Right lobe of liver (tissue), 6 donors: ENCODE measurements around the gene PCDHGA5. TPM values are rescaled to one million over a fixed set of nuclear protein-coding genes. Genes with fewer than 3 reads are reported as not detected.
A peak's percentile ranks its signal among the peaks of the same experiment; 100 is the strongest.
"Not testable (repeated sequence)": the region's sequence is repeated elsewhere in the genome, so short reads cannot be mapped to it uniquely, and the experiment has no call there.

ENCODE experiments used
- ATAC-seq, 4 donors: fragments of 200-7000 bp; cut with Tn5 transposase; one replicate each; pipeline ENCODE4 v1.9.1; 2020; ENCODE audit warnings: mild to moderate bottlenecking in 4 of 4, moderate library complexity in 4 of 4
- DNase-seq, 3 donors: peaks; one replicate each; pipeline ENCODE4 v3.0.0-alpha.2; 2020
- H3K27ac ChIP-seq, 3 donors: fragments of 200-600 bp; one replicate each; pipeline ENCODE4 v1.8.0; 2022
- H3K27me3 ChIP-seq, 2 donors: fragments of 200-600 bp; one replicate each; pipeline ENCODE4 v1.8.0; 2022
- H3K36me3 ChIP-seq, 4 donors: fragments of 200-600 bp; sonication (generic) in 1 of 4; one replicate each; pipeline versions ENCODE4 v1.5.1 to v1.8.0; 2017 to 2022; ENCODE audit warnings: control low read depth in 1 of 4
- H3K4me1 ChIP-seq, 4 donors: fragments of 200-600 bp; sonication (generic) in 1 of 4; one replicate each; pipeline versions ENCODE4 v1.5.1 to v1.8.0; 2017 to 2022; ENCODE audit warnings: control low read depth in 1 of 4
- H3K4me3 ChIP-seq, 3 donors: fragments of 200-600 bp; one replicate each; pipeline ENCODE4 v1.8.0; 2022
- H3K9me3 ChIP-seq, 4 donors: fragments of 200-600 bp; sonication (generic) in 1 of 4; one replicate each; pipeline versions ENCODE4 v1.5.1 to v1.8.0; 2017 to 2022; ENCODE audit warnings: control low read depth in 1 of 4
- POLR2A ChIP-seq: fragments of 450-650 bp; IDR thresholded peaks from one replicate; pipeline ENCODE4 v1.6.1; 2017; ENCODE audit warnings: antibody characterized with exemption, mild to moderate bottlenecking
- WGBS: methylation state at CpG from one replicate; pipeline ENCODE4 v1.1.6; 2018; ENCODE audit warnings: low coverage, low lambda C conversion rate; ENCODE audit not compliant: insufficient coverage; ENCODE audit errors: missing lambda C conversion rate; 5-methylcytosine and 5-hydroxymethylcytosine counted together
- intact Hi-C, 2 donors: fragments of 100-400 bp; cut with DNase I; formaldehyde crosslinking; loops; one replicate each; pipeline versions ENCODE4 v1.11.2 to v1.14.1; 2022
- total RNA-seq, 6 experiments: library from RNA; depleted of rRNA in 2 of 6; stranded (reverse); fragments of >200 nt in 2 of 6; fragmentation: NEBNext Ultra II Directional in 3 of 6; extraction: Animal tissue kit (Norgen Biotek cat#: 25700) in 3 of 6; gene quantifications; one replicate each; pipeline versions ENCODE4 v1.1.0 to v1.2.4, GENCODE V29; 2016 to 2023
- TF ChIP-seq, protein P1 (sequence below), 4 donors: fragments of 200-600 bp in 3 of 4; fragments of 450-650 bp in 1 of 4; IDR thresholded peaks; one replicate each; pipeline versions ENCODE4 v1.5.1 to v1.8.0; 2016 to 2022; ENCODE audit warnings: antibody characterized with exemption in 4 of 4, mild to moderate bottlenecking in 2 of 4
- donor health status: DM: no; HTN: yes; CAD: no.
- donor health status: DM: no; HTN: no; CAD: no.
- donor health status: DM: no; HTN: no; CAD: no.
- donor health status: DM: no; HTN: yes; CAD: no.
- donor health status: DM: no; HTN: yes; CAD: no.

PCDHGA5 gene
- total RNA-seq, 6 experiments from 2014 or later = 0.32 to 1.2 (median 0.57) TPM

DNA sequence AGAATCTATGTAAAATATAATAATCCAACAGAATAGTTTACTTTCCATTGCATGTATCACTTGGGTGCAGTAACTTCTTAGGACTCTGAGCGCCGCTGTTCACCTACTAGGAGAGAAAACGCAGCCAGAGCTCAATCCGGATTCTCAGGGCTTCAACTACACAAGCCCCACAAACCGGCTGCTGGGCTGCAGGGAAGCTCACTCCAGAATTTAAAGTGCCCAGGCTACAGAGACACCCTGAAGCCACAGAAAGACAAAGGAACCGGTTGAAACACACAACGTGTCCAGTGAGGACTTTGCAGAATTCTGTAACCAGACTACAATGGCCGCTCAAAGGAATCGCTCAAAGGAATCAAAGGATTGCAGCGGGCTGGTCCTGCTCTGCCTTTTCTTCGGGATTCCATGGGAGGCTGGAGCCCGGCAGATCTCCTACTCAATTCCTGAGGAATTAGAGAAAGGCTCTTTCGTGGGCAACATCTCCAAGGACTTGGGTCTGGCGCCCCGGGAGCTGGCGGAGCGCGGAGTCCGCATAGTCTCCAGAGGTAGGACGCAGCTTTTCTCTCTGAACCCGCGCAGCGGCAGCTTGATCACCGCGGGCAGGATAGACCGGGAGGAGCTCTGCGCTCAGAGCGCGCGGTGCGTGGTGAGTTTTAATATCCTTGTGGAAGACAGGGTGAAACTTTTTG is 49.0 kb downstream of the PCDHGA5 start, which contains the start of gene PCDHGA10:
TSS of gene PCDHGA10 (plus strand) at position 134 of the 686 bp plus-strand sequence. CDS start at position 323, 189 bp downstream.
- peak in 2 of 3 donors; percentile 62 to 70 for DNase-seq
- intact Hi-C loops = loop anchor here in 1 of 2 donors (10.0 kb wide), 1 partner anchor 168 kb away; the partner anchor contains the start of gene PCDHB15
- Histone ChIP-seq H3K27ac (peak within 1 kb of the TSS in 2 of 3 donors; percentile 4 to 30), H3K36me3 (no peaks in the 10 kb centered on the region), H3K4me1 (no peaks in the 10 kb centered on the region), H3K4me3 (peak within 1 kb of the TSS; percentile 26 to 56 (median 45)), H3K27me3 (no peaks in the 10 kb centered on the region), H3K9me3 (peaks cover 0 to 16% (median 5%) of the 10 kb centered on the region in 4 donors)
- TF ChIP-seq, protein P1, sequence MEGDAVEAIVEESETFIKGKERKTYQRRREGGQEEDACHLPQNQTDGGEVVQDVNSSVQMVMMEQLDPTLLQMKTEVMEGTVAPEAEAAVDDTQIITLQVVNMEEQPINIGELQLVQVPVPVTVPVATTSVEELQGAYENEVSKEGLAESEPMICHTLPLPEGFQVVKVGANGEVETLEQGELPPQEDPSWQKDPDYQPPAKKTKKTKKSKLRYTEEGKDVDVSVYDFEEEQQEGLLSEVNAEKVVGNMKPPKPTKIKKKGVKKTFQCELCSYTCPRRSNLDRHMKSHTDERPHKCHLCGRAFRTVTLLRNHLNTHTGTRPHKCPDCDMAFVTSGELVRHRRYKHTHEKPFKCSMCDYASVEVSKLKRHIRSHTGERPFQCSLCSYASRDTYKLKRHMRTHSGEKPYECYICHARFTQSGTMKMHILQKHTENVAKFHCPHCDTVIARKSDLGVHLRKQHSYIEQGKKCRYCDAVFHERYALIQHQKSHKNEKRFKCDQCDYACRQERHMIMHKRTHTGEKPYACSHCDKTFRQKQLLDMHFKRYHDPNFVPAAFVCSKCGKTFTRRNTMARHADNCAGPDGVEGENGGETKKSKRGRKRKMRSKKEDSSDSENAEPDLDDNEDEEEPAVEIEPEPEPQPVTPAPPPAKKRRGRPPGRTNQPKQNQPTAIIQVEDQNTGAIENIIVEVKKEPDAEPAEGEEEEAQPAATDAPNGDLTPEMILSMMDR (IDR thresholded peaks at IDR 0.05) = peak; percentile 46 to 62 (median 52)
- no peak for TF ChIP-seq POLR2A
- ATAC-seq = peak; percentile 79 to 86 (median 85)
- WGBS = 9% methylated on average over 26 of the region's 31 CpGs

DNA sequence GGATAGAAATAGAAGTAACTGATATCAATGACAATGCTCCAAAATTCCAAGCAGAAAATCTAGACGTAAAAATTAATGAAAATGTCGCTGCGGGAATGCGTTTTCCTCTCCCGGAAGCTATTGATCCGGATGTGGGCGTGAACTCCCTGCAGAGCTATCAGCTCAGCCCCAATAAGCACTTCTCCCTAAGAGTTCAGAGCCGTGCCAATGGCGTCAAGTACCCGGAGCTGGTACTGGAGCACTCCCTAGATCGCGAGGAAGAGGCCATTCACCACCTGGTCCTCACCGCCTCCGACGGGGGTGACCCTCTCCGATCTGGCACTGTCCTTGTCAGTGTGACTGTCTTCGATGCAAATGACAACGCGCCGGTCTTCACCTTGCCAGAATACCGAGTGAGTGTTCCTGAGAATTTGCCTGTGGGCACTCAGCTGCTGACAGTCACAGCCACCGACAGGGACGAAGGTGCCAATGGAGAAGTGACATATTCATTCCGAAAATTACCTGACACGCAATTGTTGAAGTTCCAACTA is 49.6 kb downstream of the PCDHGA5 start:
- peaks cover 0 to 22% (median 6%) of the 10 kb centered on the region in 4 donors for H3K9me3 ChIP-seq
- peak overlapping the region in 1 of 3 donors; percentile 30 for H3K27ac ChIP-seq
- intact Hi-C loops = loop anchor here in 1 of 2 donors (10.0 kb wide), 1 partner anchor 169 kb away; the partner anchor contains the start of gene PCDHB15
- no peaks in the 10 kb centered on the region for H3K27me3 ChIP-seq
- H3K4me3 ChIP-seq = peak overlapping the region; percentile 26 to 56 (median 45)
- ATAC-seq = peak; percentile 39 to 72 (median 52)
- 17% methylated on average over 20 of the region's 25 CpGs for WGBS
- no peaks in the 10 kb centered on the region for H3K36me3 ChIP-seq
- H3K4me1 ChIP-seq = no peaks in the 10 kb centered on the region
- TF ChIP-seq POLR2A = peak; percentile 10
- TF ChIP-seq, protein P1 (IDR thresholded peaks at IDR 0.05) = no peak
- peak in 2 of 3 donors; percentile 41 to 49 for DNase-seq

DNA sequence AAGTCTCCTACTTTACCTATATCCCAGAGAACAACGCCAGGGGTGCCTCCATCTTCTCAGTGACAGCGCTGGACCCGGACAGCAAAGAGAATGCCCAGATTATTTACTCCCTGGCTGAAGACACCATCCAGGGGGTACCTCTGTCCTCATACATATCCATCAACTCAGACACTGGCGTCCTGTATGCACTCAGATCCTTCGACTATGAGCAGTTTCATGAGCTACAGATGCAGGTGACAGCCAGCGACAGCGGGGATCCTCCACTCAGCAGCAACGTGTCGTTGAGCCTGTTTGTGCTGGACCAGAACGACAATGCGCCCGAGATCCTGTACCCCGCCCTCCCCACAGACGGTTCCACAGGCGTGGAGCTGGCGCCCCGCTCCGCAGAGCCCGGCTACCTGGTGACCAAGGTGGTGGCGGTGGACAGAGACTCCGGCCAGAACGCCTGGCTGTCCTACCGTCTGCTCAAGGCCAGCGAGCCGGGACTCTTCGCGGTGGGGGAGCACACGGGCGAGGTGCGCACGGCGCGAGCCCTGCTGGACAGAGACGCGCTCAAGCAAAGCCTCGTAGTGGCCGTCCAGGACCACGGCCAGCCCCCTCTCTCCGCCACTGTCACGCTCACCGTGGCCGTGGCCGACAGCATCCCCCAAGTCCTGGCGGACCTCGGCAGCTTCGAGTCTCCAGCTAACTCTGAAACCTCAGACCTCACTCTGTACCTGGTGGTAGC is 50.7 kb downstream of the PCDHGA5 start:
- not testable (repeated sequence) for H3K36me3 ChIP-seq, ATAC-seq, DNase-seq, H3K27me3 ChIP-seq, H3K27ac ChIP-seq, H3K4me1 ChIP-seq, H3K4me3 ChIP-seq
- peaks cover 0 to 23% (median 11%) of the 10 kb centered on the region in 4 donors for H3K9me3 ChIP-seq
- WGBS = 38% methylated on average over 3 of the region's 46 CpGs
- intact Hi-C loops = loop anchor here in 1 of 2 donors (10.0 kb wide), 1 partner anchor 170 kb away; the partner anchor contains the start of gene PCDHB15

DNA sequence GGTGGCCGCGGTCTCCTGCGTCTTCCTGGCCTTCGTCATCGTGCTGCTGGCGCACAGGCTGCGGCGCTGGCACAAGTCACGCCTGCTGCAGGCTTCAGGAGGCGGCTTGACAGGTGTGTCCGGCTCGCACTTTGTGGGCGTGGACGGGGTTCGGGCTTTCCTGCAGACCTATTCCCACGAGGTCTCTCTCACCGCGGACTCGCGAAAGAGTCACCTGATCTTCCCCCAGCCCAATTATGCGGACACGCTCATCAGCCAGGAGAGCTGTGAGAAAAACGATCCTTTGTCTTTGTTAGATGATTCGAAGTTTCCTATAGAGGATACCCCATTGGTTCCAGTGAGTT is 51.3 kb downstream of the PCDHGA5 start:
- H3K27ac ChIP-seq, ATAC-seq, H3K36me3 ChIP-seq, H3K4me1 ChIP-seq, H3K4me3 ChIP-seq, H3K27me3 ChIP-seq: not testable (repeated sequence)
- H3K9me3 ChIP-seq = peaks cover 0 to 22% (median 13%) of the 10 kb centered on the region in 4 donors
- WGBS = 50% methylated on average over 5 of the region's 24 CpGs
- DNase-seq = peak in 1 of 3 donors; percentile 27
- intact Hi-C loops = loop anchor here in 1 of 2 donors (10.0 kb wide), 1 partner anchor 170 kb away; the partner anchor contains the start of gene PCDHB15

Other genes starting within 250 kb of the PCDHGA5 start
- under 1 TPM; 0.10 to 0.35 (median 0.20) TPM for gene PCDHB4, start 242.3 kb upstream of the PCDHGA5 start, total RNA-seq
- gene PCDHB5, start 229.0 kb upstream of the PCDHGA5 start, total RNA-seq = 1 to 10 TPM in 1 of 6 experiments, under 1 TPM in 5; 0.18 to 1.2 (median 0.45) TPM
- under 1 TPM in 4 of 6 experiments, not detected in 2; 0.06 to 0.16 (median 0.12) TPM for gene PCDHB6, start 214.1 kb upstream of the PCDHGA5 start, total RNA-seq
- gene PCDHB7, start 191.5 kb upstream of the PCDHGA5 start, total RNA-seq = under 1 TPM; 0.07 to 0.31 (median 0.13) TPM
- under 1 TPM in 4 of 6 experiments, not detected in 2; 0.12 to 0.49 (median 0.19) TPM for gene PCDHB8, start 186.4 kb upstream of the PCDHGA5 start, total RNA-seq
- gene PCDHB16, start 181.8 kb upstream of the PCDHGA5 start, total RNA-seq = under 1 TPM; 0.17 to 0.51 (median 0.34) TPM
- under 1 TPM in 5 of 6 experiments, not detected in 1; 0.07 to 0.51 (median 0.21) TPM for gene PCDHB9, start 177.0 kb upstream of the PCDHGA5 start, total RNA-seq
- under 1 TPM in 5 of 6 experiments, not detected in 1; 0.09 to 0.23 (median 0.12) TPM for gene PCDHB10, start 171.8 kb upstream of the PCDHGA5 start, total RNA-seq
- gene PCDHB11, start 164.5 kb upstream of the PCDHGA5 start, total RNA-seq = under 1 TPM in 5 of 6 experiments, not detected in 1; 0.06 to 0.44 (median 0.19) TPM
- gene PCDHB12, start 155.4 kb upstream of the PCDHGA5 start, total RNA-seq = 1 to 10 TPM in 1 of 6 experiments, under 1 TPM in 4, not detected in 1; 0.27 to 1.1 (median 0.33) TPM
- under 1 TPM; 0.25 to 1.00 (median 0.49) TPM for gene PCDHB13, start 150.2 kb upstream of the PCDHGA5 start, total RNA-seq
- gene PCDHB14, start 140.8 kb upstream of the PCDHGA5 start, total RNA-seq = 1 to 10 TPM in 1 of 6 experiments, under 1 TPM in 5; 0.44 to 1.0 (median 0.86) TPM
- under 1 TPM; 0.37 to 0.83 (median 0.63) TPM for gene PCDHB15, start 118.8 kb upstream of the PCDHGA5 start, total RNA-seq
- gene SLC25A2, start 60.1 kb upstream of the PCDHGA5 start, total RNA-seq = under 1 TPM in 1 of 6 experiments, not detected in 5; 0.31 TPM
- 10 to 100 TPM; 17.7 to 37.9 (median 22.3) TPM for gene TAF7, start 43.4 kb upstream of the PCDHGA5 start, total RNA-seq
- gene PCDHGA1, start 33.6 kb upstream of the PCDHGA5 start, total RNA-seq = under 1 TPM in 5 of 6 experiments, not detected in 1; 0.04 to 0.18 (median 0.12) TPM
- gene PCDHGA2, start 25.4 kb upstream of the PCDHGA5 start, total RNA-seq = under 1 TPM; 0.49 to 0.88 (median 0.57) TPM
- gene PCDHGA3, start 20.3 kb upstream of the PCDHGA5 start, total RNA-seq = 1 to 10 TPM in 2 of 6 experiments, under 1 TPM in 4; 0.51 to 1.8 (median 0.76) TPM
- 1 to 10 TPM in 1 of 6 experiments, under 1 TPM in 5; 0.37 to 1.2 (median 0.52) TPM for gene PCDHGB1, start 14.1 kb upstream of the PCDHGA5 start, total RNA-seq
- 1 to 10 TPM in 2 of 6 experiments, under 1 TPM in 4; 0.39 to 1.8 (median 0.73) TPM for gene PCDHGA4, start 9.1 kb upstream of the PCDHGA5 start, total RNA-seq
- 1 to 10 TPM in 5 of 6 experiments, under 1 TPM in 1; 0.51 to 2.8 (median 1.4) TPM for gene PCDHGB2, start 4.2 kb upstream of the PCDHGA5 start, total RNA-seq
- 1 to 10 TPM in 3 of 6 experiments, under 1 TPM in 3; 0.56 to 1.8 (median 1.2) TPM for gene PCDHGB3, start 6.1 kb downstream of the PCDHGA5 start, total RNA-seq
- gene PCDHGA6, start 9.7 kb downstream of the PCDHGA5 start, total RNA-seq = 1 to 10 TPM in 3 of 6 experiments, under 1 TPM in 3; 0.56 to 1.3 (median 0.89) TPM
- under 1 TPM; 0.37 to 0.99 (median 0.76) TPM for gene PCDHGA7, start 18.6 kb downstream of the PCDHGA5 start, total RNA-seq
- 1 to 10 TPM; 1.6 to 5.5 (median 2.4) TPM for gene PCDHGB4, start 23.5 kb downstream of the PCDHGA5 start, total RNA-seq
- under 1 TPM; 0.27 to 0.88 (median 0.50) TPM for gene PCDHGA8, start 28.5 kb downstream of the PCDHGA5 start, total RNA-seq
- gene PCDHGB5, start 33.8 kb downstream of the PCDHGA5 start, total RNA-seq = 1 to 10 TPM; 3.0 to 6.8 (median 4.0) TPM
- gene PCDHGA9, start 38.6 kb downstream of the PCDHGA5 start, total RNA-seq = 1 to 10 TPM; 1.0 to 2.5 (median 1.3) TPM
- 1 to 10 TPM; 1.9 to 5.0 (median 2.9) TPM for gene PCDHGB6, start 43.9 kb downstream of the PCDHGA5 start, total RNA-seq
- gene PCDHGA10, start 48.8 kb downstream of the PCDHGA5 start, total RNA-seq = 1 to 10 TPM; 1.5 to 4.6 (median 2.8) TPM
- gene PCDHGB7, start 53.5 kb downstream of the PCDHGA5 start, total RNA-seq = 1 to 10 TPM; 1.2 to 3.7 (median 2.7) TPM
- 1 to 10 TPM in 3 of 6 experiments, under 1 TPM in 3; 0.81 to 1.7 (median 1.1) TPM for gene PCDHGA11, start 56.9 kb downstream of the PCDHGA5 start, total RNA-seq
- gene PCDHGA12, start 66.3 kb downstream of the PCDHGA5 start, total RNA-seq = 1 to 10 TPM in 4 of 6 experiments, under 1 TPM in 2; 0.73 to 1.6 (median 1.3) TPM
- gene PCDHGC3, start 111.8 kb downstream of the PCDHGA5 start, total RNA-seq = 10 to 100 TPM in 1 of 6 experiments, 1 to 10 TPM in 5; 6.1 to 10.6 (median 7.6) TPM
- 10 to 100 TPM in 1 of 6 experiments, under 1 TPM in 5; 0.20 to 10.7 (median 0.34) TPM for gene PCDHGC4, start 120.9 kb downstream of the PCDHGA5 start, total RNA-seq
- under 1 TPM; 0.24 to 0.37 (median 0.32) TPM for gene PCDHGC5, start 124.9 kb downstream of the PCDHGA5 start, total RNA-seq